B cell (primary cell): ENCODE data around the gene VWA3A.

Source experiments
- CTCF ChIP-seq: fragments of 200-600 bp; IDR thresholded peaks from one replicate; pipeline ENCODE4 v1.8.0; 2022; ENCODE audit warnings: antibody characterized with exemption, mild to moderate bottlenecking
- EZH2 ChIP-seq: IDR thresholded peaks from 2 replicates; pipeline ENCODE4 v1.6.1; 2012; ENCODE audit warnings: borderline replicate concordance, low read depth, mild to moderate bottlenecking, moderate library complexity, low read length; ENCODE audit not compliant: insufficient read depth, poor library complexity, severe bottlenecking

DNA sequence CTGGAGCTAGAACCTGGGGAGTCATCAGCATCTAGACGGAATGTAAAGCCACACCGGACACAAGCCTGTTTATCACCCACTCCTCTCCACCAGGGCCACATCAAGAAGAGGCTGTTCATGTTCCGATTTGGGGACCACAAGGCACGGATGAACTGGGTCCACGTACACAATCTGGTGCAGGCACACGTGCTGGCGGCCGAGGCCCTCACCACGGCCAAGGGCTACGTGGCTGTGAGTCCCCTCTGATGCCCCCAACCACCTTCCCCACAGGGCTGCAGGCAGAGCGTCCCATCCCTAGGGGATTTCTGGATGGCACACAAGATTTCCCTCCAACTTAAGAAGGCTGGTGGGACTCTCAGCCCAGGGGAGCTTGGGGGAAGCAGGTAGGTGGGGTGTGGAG, 89.1 kb downstream of the VWA3A start:
- TF ChIP-seq CTCF (no peak), EZH2 (no peak)
